AG08395 (cell line): ENCODE results near the gene SDK2.

Source experiments
- DNase-seq: peaks from one replicate; pipeline ENCODE4 v3.0.0; 2012; ENCODE audit warnings: mixed read lengths, low spot score

SDK2 gene

DNA sequence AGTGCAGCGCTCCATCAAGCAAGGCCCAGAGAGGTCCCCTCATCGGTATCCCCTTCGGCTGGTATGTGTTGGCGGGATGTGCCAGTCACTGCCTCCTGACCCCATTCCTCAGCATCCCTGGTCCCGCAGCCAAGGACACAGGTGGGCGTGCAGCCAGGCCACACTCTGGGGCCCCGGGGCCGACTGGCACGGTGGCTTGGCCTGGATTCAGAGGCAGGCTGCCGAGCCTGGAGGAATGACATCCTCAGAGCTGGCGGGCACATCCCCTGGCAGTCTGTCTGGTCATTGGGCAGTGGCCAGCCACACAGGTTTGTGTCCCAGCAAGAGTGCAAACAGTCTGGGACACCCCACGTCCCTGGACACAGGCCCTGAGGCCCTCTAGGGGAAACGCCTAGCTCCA, 111.1 kb downstream of the SDK2 start:
- DNase-seq: no peak

- no peak for DNase-seq
Observed at GRCh38 chr17:73532421-73532901, 111.8 kb downstream of the SDK2 start.

DNA sequence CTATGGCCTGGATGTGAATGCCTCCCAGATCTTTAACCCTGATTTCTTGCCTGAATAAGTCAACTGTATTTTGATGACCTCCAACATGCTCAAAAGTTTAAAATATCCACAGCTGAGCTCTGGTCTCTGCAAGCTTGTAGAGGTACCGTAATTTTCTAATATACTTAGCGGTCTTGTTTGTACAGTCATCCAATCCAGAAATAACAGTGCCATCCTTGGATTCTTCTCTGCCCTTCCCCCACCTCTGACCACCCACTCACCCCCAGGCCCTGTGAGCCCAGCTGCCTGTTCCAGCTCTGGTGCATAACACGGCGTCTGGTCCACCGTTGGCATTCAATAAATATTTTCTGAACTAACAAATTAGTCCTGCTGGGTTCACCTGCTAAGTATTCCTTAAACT, 113.1 kb downstream of the SDK2 start:
- no peak for DNase-seq

DNA sequence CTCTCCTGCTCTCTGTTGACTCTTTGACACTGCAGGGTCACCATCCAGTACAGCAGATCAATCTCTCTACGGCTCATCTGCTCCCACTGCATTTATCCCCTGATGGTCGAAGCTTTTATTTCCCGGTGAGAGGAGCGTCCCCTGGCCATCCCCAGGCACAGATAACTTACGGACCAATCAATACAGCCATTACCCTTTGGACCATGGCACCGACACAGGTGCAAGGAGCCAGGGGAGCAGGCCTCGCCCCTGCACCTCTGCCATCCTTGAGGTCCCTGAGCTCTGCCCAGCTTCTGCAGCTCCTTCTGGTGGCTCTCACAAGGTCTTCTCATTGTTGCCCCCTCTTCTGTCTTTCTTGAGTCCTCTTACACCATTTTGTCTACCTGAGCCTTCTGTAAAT, 115.6 kb downstream of the SDK2 start:
- DNase-seq: no peak

- DNase-seq: no peak
Observed at GRCh38 chr17:73526952-73527351, 117.3 kb downstream of the SDK2 start.

DNA sequence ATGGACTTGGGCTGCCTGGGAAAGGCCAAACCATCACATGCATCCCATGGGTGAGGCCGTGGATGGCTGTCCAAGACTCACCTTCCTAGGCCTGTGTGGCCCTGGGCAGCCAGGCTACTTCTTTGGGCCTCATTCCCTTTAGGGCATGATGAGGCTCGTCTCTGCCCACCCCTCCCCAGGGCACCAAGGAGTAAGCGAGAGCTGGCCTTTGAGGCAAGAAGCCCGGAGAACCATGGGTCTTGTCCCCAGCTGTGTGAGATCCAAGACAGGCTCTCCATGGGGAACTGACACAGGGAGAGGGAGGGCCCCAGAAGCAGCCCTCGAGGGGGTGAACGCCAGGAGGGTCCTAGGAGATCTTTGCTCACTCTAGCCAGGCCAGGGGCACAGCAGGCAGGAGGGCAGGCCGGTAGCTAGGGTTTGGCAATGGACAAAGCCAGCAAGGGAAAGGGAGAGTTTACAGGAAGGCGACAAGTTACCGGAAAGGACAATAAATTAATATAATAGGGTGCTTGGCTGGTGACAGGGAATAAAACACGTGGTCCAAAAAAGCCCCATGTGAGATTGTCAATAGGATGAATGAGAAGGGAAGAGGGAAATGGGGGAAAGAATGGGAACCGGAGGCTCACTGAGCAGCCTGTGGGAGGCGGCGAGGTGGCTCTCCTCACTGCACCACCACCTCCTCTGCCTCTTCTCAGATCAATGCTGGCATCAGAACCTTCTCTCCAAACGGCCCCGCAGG, 119.1 kb downstream of the SDK2 start:
- DNase-seq: no peak

- DNase-seq: no peak
Observed at GRCh38 chr17:73522696-73523095, 121.5 kb downstream of the SDK2 start.

- DNase-seq: no peak
Observed at GRCh38 chr17:73522107-73522506, 122.1 kb downstream of the SDK2 start.

GRCh38 chr17:73521376-73521775, 122.9 kb downstream of the SDK2 start:
- DNase-seq: no peak

DNA sequence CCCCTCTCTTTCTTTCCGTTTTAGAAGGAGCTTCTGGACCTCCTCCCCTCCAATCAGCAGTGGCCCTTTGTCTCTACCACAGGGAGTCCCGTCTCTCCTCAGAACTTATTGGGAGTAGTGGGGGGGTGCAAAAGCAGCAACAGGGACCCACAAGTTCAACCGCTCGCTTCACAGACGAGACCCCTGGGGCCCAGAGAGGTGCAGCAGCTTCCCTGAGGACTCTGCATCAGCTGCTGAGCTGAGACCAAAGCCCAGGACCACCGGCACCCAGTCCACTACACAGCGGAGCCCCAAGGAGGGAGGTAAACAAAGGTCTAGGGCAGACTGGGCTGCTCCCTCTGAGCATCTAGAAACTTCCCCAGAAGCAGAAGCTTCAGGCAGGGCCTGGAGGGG, 123.9 kb downstream of the SDK2 start:
- DNase-seq: no peak

DNA sequence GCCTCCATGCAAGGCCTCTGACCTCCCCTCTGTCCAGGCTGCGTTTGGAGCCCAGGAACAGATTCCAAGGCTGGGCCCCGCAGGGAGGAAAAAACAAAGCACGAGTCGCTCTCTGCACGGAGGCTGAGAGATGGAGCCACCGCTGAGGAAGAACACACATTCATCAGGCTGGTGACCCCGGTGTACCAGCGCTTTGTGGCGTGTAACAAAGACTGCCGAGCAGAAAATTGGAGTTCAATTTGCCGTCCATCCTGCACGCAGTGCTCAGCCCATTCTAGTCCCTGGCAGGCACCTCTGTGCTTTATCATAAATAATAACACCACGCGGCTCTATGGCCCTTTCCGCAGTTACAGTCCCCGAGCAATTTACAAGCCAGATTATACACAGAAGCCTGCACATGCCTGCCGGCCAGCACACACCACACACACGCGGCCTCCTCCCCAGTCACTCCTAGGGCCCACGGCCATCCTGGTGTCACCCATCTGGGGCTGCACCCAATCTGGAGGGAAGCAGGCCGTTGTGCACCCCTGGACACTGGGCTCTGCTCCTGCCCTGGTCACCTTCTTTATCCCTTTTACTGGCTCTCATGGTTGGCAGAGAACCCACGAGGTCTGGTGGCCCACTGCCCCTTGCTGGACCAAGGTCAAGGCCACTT, 124.4 kb downstream of the SDK2 start:
- DNase-seq: no peak

GRCh38 chr17:73519011-73519410, 125.2 kb downstream of the SDK2 start:
- DNase-seq: no peak

DNA sequence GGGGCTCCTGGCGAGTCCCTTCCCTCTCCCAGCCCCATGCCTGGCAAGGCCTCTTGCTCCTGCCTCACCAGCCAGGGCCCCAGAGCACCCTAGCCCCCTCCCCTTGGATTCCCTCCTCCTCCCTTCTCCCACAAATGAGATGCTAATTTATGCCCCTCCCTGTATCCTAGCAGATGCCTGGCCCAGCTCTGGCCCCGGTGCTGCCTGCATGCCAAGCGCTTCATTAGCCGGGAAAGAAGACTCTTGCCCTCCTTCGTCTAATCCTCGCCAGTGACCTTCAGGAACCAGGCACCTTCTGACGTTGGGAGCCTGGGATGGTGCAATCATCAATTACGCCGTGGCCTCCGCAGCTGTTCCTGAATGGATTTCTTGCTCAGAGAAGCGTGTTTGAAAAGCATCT, 127.8 kb downstream of the SDK2 start:
- no peak for DNase-seq

- no peak for DNase-seq
Observed at GRCh38 chr17:73514146-73514863, 129.9 kb downstream of the SDK2 start.

DNA sequence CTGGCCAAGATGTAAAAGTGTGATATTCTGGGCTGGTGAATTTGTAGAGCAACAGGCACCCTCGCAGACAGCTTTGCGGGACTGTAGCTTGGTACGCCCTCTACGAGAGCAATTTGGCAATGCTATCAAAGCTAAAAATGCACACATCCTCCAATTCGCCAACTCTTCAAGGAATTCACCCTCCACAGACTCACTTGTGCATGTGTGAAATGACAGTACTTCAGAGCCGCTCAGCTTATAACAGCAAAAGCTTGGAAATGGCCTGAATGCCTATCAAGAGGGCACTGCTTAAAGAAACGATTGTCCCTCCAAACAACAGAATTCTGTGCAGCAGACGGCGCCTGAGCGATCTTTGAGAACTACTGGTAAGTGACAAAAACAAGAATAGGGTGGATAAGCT, 130.8 kb downstream of the SDK2 start:
- DNase-seq: no peak

DNA sequence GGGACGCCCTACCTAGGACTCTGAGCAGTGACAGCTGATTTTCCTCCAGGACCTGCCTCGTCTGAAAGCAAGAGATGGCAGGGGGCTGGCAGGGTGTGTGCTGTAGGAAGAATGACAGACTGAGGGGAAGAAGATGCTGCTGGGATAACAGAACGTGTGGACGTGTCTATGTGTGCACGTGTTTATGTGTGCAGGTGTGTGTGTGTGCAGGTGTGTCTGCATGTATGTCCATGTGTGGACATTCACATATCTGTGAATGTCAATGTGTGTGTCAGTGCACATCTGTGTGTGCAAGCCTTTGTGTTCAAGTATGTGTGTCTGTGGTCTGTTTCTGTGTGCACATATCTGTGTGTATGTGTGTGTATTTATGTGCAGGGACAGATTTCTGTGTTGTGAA, 132.5 kb downstream of the SDK2 start:
- no peak for DNase-seq

DNA sequence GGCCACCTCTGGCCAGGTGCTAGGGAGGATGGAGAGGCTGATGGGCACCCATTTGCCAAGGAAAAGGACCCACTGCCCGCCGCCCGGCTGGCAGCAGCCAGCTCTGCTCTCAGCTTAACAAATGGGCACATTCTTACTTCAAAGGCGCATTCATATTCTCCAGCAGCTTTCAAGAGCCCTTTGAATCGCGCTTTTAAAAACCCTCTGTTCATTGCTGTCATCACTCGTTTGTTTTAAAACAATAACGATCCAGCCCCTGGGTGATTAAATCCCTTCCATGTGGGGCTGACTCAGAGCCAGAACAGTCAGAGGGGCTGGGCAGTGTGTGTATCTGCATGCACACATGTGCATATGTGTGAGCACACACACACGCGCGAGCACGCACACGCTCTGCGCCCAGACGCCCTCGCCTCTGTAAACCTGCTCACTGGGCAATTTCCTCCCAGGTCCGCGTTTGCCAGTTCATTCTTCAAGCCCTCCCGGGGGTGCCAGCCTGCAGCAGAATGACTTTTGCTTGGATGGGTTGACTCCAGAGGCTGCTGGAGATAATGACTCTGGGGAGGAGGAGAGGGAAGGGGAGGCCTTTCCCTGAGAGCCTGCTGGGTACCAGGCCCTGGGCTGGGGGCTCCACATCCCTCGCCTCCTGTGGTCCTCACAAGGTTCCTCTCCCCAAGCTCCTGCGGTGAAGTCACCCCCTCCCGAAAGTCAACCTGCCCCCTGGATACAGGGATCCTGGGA, 133.1 kb downstream of the SDK2 start:
- no peak for DNase-seq

GRCh38 chr17:73508931-73509605, 135.2 kb downstream of the SDK2 start:
- no peak for DNase-seq

GRCh38 chr17:73508057-73508930, 136.0 kb downstream of the SDK2 start:
- no peak for DNase-seq

DNA sequence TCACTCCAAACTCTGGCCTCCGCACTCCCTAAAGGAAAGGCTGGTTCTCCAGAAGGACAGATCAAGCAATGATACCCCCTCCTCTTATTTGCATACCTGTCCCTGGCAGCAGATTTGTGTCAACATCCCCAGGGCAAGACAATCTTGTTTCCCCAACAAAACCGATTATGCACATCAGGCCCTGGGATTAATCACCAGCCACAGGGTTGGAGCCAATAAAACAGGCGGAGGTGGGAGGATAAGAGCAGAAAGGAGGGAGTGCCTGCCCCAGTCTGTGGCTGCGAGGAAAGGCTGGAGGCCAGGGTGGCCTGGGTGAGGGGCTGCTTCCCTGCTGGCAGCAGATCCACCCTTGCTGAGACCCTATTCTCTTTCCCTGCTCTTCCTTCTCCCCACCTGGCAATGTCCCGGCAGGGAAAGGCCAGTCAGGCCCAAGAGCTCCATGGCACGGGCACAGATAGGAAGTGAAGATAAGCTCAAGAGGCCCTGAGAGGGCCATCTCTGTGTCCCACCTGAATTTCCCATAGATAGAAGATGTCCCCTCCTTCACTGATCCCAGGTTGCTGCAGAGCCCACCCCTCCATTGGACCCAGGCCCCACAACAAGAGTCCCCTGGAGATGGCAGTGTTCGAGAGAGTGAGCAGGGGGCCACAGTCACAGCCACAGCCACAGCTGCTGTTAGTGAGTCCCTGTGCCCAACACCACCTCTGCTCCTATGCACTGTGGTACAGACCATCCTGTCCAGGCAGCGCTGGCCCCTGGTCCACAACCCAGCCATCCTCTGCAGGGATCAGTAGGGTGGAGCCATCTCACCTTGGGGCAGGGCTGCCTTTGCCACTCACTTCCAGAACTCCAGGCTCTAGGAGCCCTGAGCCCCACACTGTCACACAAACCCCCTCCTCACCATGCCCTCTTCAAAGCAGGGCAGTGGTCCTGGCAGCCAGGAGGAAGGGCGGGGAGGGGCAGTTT, 137.5 kb downstream of the SDK2 start:
- no peak for DNase-seq
